ENCODE results near the gene SSTR5.

Gene SSTR5

GRCh38 chr16:1040346-1040745, 32.2 kb upstream of the SSTR5 start:
- no peak for DNase-seq

- DNase-seq, result no peak
Observed at GRCh38 chr16:1042049-1042744, 30.4 kb upstream of the SSTR5 start.

- DNase-seq, result no peak
Observed at GRCh38 chr16:1042866-1043265, 29.7 kb upstream of the SSTR5 start.

GRCh38 chr16:1043881-1044451, 28.6 kb upstream of the SSTR5 start:
- DNase-seq, result no peak

GRCh38 chr16:1044460-1045309, 27.9 kb upstream of the SSTR5 start:
- DNase-seq, result no peak

- no peak for DNase-seq
Observed at GRCh38 chr16:1045310-1045992, 27.1 kb upstream of the SSTR5 start.

GRCh38 chr16:1045993-1046911, 26.3 kb upstream of the SSTR5 start:
- DNase-seq, result no peak

GRCh38 chr16:1047123-1047522, 25.4 kb upstream of the SSTR5 start:
- no peak for DNase-seq

- no peak for DNase-seq
Observed at GRCh38 chr16:1047801-1048200, 24.7 kb upstream of the SSTR5 start.

GRCh38 chr16:1048442-1049112, 24.0 kb upstream of the SSTR5 start:
- no peak for DNase-seq

GRCh38 chr16:1049113-1049975, 23.2 kb upstream of the SSTR5 start:
- no peak for DNase-seq

- no peak for DNase-seq
Observed at GRCh38 chr16:1049976-1050247, 22.6 kb upstream of the SSTR5 start.

GRCh38 chr16:1050516-1050915, 22.0 kb upstream of the SSTR5 start:
- DNase-seq, result no peak

- DNase-seq, result no peak
Observed at GRCh38 chr16:1050921-1051320, 21.6 kb upstream of the SSTR5 start.

GRCh38 chr16:1051446-1051845, 21.1 kb upstream of the SSTR5 start:
- no peak for DNase-seq

- no peak for DNase-seq
Observed at GRCh38 chr16:1052721-1053120, 19.8 kb upstream of the SSTR5 start.

- no peak for DNase-seq
Observed at GRCh38 chr16:1053121-1053521, 19.4 kb upstream of the SSTR5 start.

- DNase-seq, result no peak
Observed at GRCh38 chr16:1053700-1054368, 18.7 kb upstream of the SSTR5 start.

GRCh38 chr16:1054660-1055556, 17.6 kb upstream of the SSTR5 start:
- DNase-seq, result no peak
